Measurements from ENCODE around the gene MPHOSPH10. TPM values are rescaled to one million over a fixed set of nuclear protein-coding genes. Genes with fewer than 3 reads are reported as not detected.

The MPHOSPH10 gene
- total RNA-seq, 1 experiment from 2014 or later: 54.7 TPM

- Mint-ChIP-seq H3K4me3 (ENCODE audit: low read depth, unreplicated experiment) (no peak overlapping the region), H3K4me1 (ENCODE audit: low read depth, unreplicated experiment) (no peaks in the 10 kb centered on the region), H3K27ac (ENCODE audit: unreplicated experiment) (no peak overlapping the region), H3K27me3 (ENCODE audit: unreplicated experiment) (no peaks in the 10 kb centered on the region), H3K36me3 (ENCODE audit: insufficient read depth, unreplicated experiment) (peaks cover 35% of the 10 kb centered on the region), H3K9me3 (ENCODE audit: low read depth, unreplicated experiment) (no peaks in the 10 kb centered on the region)
- TF ChIP-seq, protein P1, sequence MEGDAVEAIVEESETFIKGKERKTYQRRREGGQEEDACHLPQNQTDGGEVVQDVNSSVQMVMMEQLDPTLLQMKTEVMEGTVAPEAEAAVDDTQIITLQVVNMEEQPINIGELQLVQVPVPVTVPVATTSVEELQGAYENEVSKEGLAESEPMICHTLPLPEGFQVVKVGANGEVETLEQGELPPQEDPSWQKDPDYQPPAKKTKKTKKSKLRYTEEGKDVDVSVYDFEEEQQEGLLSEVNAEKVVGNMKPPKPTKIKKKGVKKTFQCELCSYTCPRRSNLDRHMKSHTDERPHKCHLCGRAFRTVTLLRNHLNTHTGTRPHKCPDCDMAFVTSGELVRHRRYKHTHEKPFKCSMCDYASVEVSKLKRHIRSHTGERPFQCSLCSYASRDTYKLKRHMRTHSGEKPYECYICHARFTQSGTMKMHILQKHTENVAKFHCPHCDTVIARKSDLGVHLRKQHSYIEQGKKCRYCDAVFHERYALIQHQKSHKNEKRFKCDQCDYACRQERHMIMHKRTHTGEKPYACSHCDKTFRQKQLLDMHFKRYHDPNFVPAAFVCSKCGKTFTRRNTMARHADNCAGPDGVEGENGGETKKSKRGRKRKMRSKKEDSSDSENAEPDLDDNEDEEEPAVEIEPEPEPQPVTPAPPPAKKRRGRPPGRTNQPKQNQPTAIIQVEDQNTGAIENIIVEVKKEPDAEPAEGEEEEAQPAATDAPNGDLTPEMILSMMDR (IDR thresholded peaks at IDR 0.05; ENCODE audit: unreplicated experiment): no peak
- intact Hi-C loops (cut with micrococcal nuclease; ENCODE audit: unreplicated experiment): no loop called here
- BruUV-seq (replicated peaks): no TSS peak
- no peak for DNase-seq
- CTCF ChIA-PET: no interaction called here
These were observed 3.2 kb downstream of the MPHOSPH10 start for GRCh38 chr2:71133603-71134002.

GRCh38 chr2:71136174-71136573 is 5.7 kb downstream of the MPHOSPH10 start:
- intact Hi-C loops (cut with micrococcal nuclease; ENCODE audit: unreplicated experiment): no loop called here
- H3K4me1 Mint-ChIP-seq (ENCODE audit: low read depth, unreplicated experiment): no peaks in the 10 kb centered on the region
- H3K27ac Mint-ChIP-seq (ENCODE audit: unreplicated experiment): no peak overlapping the region
- CTCF ChIA-PET: no interaction called here
- DNase-seq: no peak
- peaks cover 46% of the 10 kb centered on the region for H3K36me3 Mint-ChIP-seq (ENCODE audit: insufficient read depth, unreplicated experiment)
- no peaks in the 10 kb centered on the region for H3K9me3 Mint-ChIP-seq (ENCODE audit: low read depth, unreplicated experiment)
- TF ChIP-seq, protein P1 (IDR thresholded peaks at IDR 0.05; ENCODE audit: unreplicated experiment): no peak
- H3K27me3 Mint-ChIP-seq (ENCODE audit: unreplicated experiment): no peaks in the 10 kb centered on the region
- no peak overlapping the region for H3K4me3 Mint-ChIP-seq (ENCODE audit: low read depth, unreplicated experiment)
- no TSS peak for BruUV-seq (replicated peaks)

GRCh38 chr2:71143782-71144181 is 13.3 kb downstream of the MPHOSPH10 start:
- Mint-ChIP-seq H3K4me1 (ENCODE audit: low read depth, unreplicated experiment) (no peaks in the 10 kb centered on the region), H3K9me3 (ENCODE audit: low read depth, unreplicated experiment) (no peaks in the 10 kb centered on the region), H3K4me3 (ENCODE audit: low read depth, unreplicated experiment) (no peak overlapping the region), H3K27ac (ENCODE audit: unreplicated experiment) (no peak overlapping the region), H3K27me3 (ENCODE audit: unreplicated experiment) (no peaks in the 10 kb centered on the region), H3K36me3 (ENCODE audit: insufficient read depth, unreplicated experiment) (peaks cover 60% of the 10 kb centered on the region)
- BruUV-seq (replicated peaks): no TSS peak
- CTCF ChIA-PET: no interaction called here
- intact Hi-C loops (cut with micrococcal nuclease; ENCODE audit: unreplicated experiment): no loop called here
- DNase-seq: no peak
- TF ChIP-seq, protein P1 (IDR thresholded peaks at IDR 0.05; ENCODE audit: unreplicated experiment): no peak

- Mint-ChIP-seq H3K36me3 (ENCODE audit: insufficient read depth, unreplicated experiment) (peaks cover 48% of the 10 kb centered on the region), H3K4me1 (ENCODE audit: low read depth, unreplicated experiment) (no peaks in the 10 kb centered on the region), H3K27ac (ENCODE audit: unreplicated experiment) (no peak overlapping the region), H3K9me3 (ENCODE audit: low read depth, unreplicated experiment) (no peaks in the 10 kb centered on the region), H3K27me3 (ENCODE audit: unreplicated experiment) (peaks cover 3% of the 10 kb centered on the region), H3K4me3 (ENCODE audit: low read depth, unreplicated experiment) (no peak overlapping the region)
- TF ChIP-seq, protein P1 (IDR thresholded peaks at IDR 0.05; ENCODE audit: unreplicated experiment): no peak
- CTCF ChIA-PET: no interaction called here
- intact Hi-C loops (cut with micrococcal nuclease; ENCODE audit: unreplicated experiment): loop anchor here (5.0 kb wide), 1 partner anchor 126 kb away; no protein-coding TSS in a partner anchor
- no TSS peak for BruUV-seq (replicated peaks)
- DNase-seq: no peak
These were observed 18.2 kb downstream of the MPHOSPH10 start for GRCh38 chr2:71148506-71149063.
